Liver (tissue), 9 donors: ENCODE data around the gene RAD51B. TPM values are rescaled to one million over a fixed set of nuclear protein-coding genes. Genes with fewer than 3 reads are reported as not detected.

ENCODE experiments used
- DNase-seq: peaks from one replicate; pipeline ENCODE4 v3.0.0-alpha.2; 2017; ENCODE audit warnings: low spot score
- H3K27ac ChIP-seq, 2 donors: one replicate each; pipeline ENCODE4 v1.7.0; 2013; ENCODE audit warnings: inconsistent platforms in 2 of 2, low read length in 2 of 2, control low read depth in 1 of 2, low read depth in 1 of 2, mild to moderate bottlenecking in 1 of 2
- H3K27me3 ChIP-seq, 4 donors: one replicate each; pipeline versions ENCODE4 v1.6.1 to v1.7.0; 2013; ENCODE audit warnings: low read length in 3 of 4, inconsistent platforms in 1 of 4, mild to moderate bottlenecking in 1 of 4, moderate library complexity in 1 of 4; ENCODE audit not compliant: control insufficient read depth in 4 of 4, insufficient read depth in 4 of 4
- H3K36me3 ChIP-seq, 4 donors: one replicate each; pipeline versions ENCODE4 v1.6.1 to v1.7.0; 2013; ENCODE audit warnings: low read length in 3 of 4, mild to moderate bottlenecking in 3 of 4, low read depth in 1 of 4, moderate library complexity in 1 of 4; ENCODE audit not compliant: control insufficient read depth in 4 of 4, insufficient read depth in 3 of 4
- H3K4me1 ChIP-seq, 4 donors: one replicate each; pipeline versions ENCODE4 v1.6.1 to v1.7.0; 2013; ENCODE audit warnings: low read length in 3 of 4, mild to moderate bottlenecking in 3 of 4, moderate library complexity in 1 of 4; ENCODE audit not compliant: control insufficient read depth in 4 of 4, insufficient read depth in 4 of 4
- H3K4me3 ChIP-seq, 3 donors: one replicate each; pipeline versions ENCODE4 v1.6.1 to v1.7.0; 2013; ENCODE audit warnings: low read length in 3 of 3, control low read depth in 1 of 3, low read depth in 1 of 3, mild to moderate bottlenecking in 1 of 3
- H3K9ac ChIP-seq, 2 donors: one replicate each; pipeline ENCODE4 v1.7.0; 2013; ENCODE audit warnings: low read length in 2 of 2, mild to moderate bottlenecking in 2 of 2, moderate library complexity in 2 of 2, control low read depth in 1 of 2, low read depth in 1 of 2
- H3K9me3 ChIP-seq, 4 donors: one replicate each; pipeline versions ENCODE4 v1.6.1 to v1.7.0; 2013; ENCODE audit warnings: low read length in 3 of 4; ENCODE audit not compliant: control insufficient read depth in 4 of 4
- EGR1 ChIP-seq, 2 donors: IDR thresholded peaks; 2 replicates each; pipeline ENCODE4 v1.6.1; 2016 to 2018; ENCODE audit warnings: antibody characterized with exemption in 2 of 2, low read depth in 2 of 2
- FOXA1 ChIP-seq: IDR thresholded peaks from 2 replicates; pipeline ENCODE4 v1.6.1; 2016; ENCODE audit warnings: antibody characterized with exemption
- HNF4A ChIP-seq, 2 donors: conservative IDR thresholded peaks; 2 replicates each; pipeline ENCODE4 v1.6.1; 2016; ENCODE audit warnings: antibody characterized with exemption in 2 of 2, mild to moderate bottlenecking in 2 of 2
- HNF4G ChIP-seq: IDR thresholded peaks from 2 replicates; pipeline ENCODE4 v1.6.1; 2016; ENCODE audit warnings: antibody characterized with exemption
- JUND ChIP-seq, 2 donors: IDR thresholded peaks; 2 replicates each; pipeline ENCODE4 v1.6.1; 2016; ENCODE audit warnings: antibody characterized with exemption in 2 of 2
- NR2F2 ChIP-seq: IDR thresholded peaks from 2 replicates; pipeline ENCODE4 v1.6.1; 2016; ENCODE audit warnings: antibody characterized with exemption
- RAD21 ChIP-seq, 2 donors: IDR thresholded peaks; 2 replicates each; pipeline ENCODE4 v1.6.1; 2016; ENCODE audit warnings: antibody characterized with exemption in 2 of 2, mild to moderate bottlenecking in 2 of 2
- YY1 ChIP-seq: IDR thresholded peaks from 2 replicates; pipeline ENCODE4 v1.6.1; 2016; ENCODE audit warnings: antibody characterized with exemption, mild to moderate bottlenecking
- WGBS: extraction: QIAGEN DNeasy Blood & Tissue Kit; methylation state at CpG from one replicate; pipeline ENCODE4 v1.1.7; 2013; 5-methylcytosine and 5-hydroxymethylcytosine counted together
- polyA plus RNA-seq, 2 donors: library from polyadenylated mRNA; stranded (reverse) in 1 of 2; unstranded in 1 of 2; fragments of 200-250 nt in 1 of 2; fragments of >200 nt in 1 of 2; fragmentation: Nextera tagmentation in 1 of 2; extraction: Ambion mirVana in 1 of 2; gene quantifications; one replicate each; pipeline versions ENCODE4 v1.2.1 to v1.2.3, GENCODE V29; 2013 to 2015
- total RNA-seq, 2 donors: library from RNA; depleted of rRNA; stranded (reverse); fragments of >200 nt; gene quantifications; one replicate each; pipeline ENCODE4 v1.2.3, GENCODE V29; 2014
- TF ChIP-seq, protein P1 (sequence below): IDR thresholded peaks from 2 replicates; pipeline ENCODE4 v1.6.1; 2016; ENCODE audit warnings: antibody characterized with exemption
- TF ChIP-seq, protein P2 (sequence below): IDR thresholded peaks from 2 replicates; pipeline ENCODE4 v1.6.1; 2016; ENCODE audit warnings: antibody characterized with exemption
- TF ChIP-seq, protein P3 (sequence below): fragments of 150-350 bp; IDR thresholded peaks from 2 replicates; pipeline ENCODE4 v1.5.1; 2017; ENCODE audit warnings: improper control_type of control experiment, low read depth, low read length; ENCODE audit not compliant: missing input control
- donor health status: healthy.
- donor health status: healthy.
- donor health status: healthy.
- donor health status: healthy.
- donor health status: healthy.

Gene RAD51B
- total and polyA plus RNA-seq, 4 donors, result 0.81 to 12.9 (median 2.4) TPM

DNA sequence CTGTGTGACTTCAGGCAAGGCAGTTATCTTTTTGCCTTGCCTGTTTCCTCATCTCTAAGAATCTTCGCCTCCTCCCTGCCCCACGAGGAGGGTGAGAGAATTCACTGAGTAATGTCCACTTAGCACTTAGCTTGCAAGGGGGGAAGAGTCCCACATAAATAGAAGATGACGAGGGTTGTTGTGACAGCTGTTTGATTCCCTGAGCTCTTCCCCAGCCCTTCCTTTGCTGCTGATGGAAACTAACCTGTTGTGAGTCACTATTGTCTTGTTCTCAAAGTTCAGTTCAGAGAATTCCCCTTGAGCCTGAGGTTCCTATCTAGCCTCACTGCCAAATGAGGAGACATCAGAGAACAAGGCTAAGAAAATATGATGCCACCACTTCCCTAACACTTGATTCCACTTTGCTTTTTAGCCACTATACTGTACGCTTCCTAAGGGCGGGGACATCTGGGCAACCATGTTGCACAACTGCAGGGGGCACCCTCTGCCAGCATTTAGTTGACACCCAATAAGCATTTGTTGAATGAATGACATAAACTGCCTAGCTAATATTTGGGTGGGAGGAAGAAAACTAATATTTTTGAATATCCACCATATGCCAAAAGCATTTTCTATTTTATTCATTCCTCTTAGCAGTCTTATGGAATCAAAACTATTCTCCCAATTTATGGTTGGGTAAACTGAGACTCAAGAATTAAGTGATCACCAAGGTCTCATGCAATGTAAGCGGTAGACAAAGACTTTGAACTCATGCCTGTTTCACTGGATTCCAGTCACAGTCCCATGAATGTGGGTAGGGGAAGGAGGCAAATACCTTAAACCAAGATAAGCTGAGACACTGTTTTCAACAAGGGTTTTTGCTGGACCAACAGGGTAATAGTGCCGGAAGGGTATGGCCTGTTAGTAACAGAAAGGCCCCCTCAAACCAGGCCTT is 895.7 kb downstream of the RAD51B start:
- DNase-seq, result no peak
- Histone ChIP-seq H3K27ac (no peak overlapping the region), H3K4me3 (no peak overlapping the region), H3K27me3 (no peaks in the 10 kb centered on the region), H3K9ac (no peak overlapping the region), H3K36me3 (no peaks in the 10 kb centered on the region), H3K4me1 (peaks cover 0 to 10% (median 2%) of the 10 kb centered on the region in 4 donors), H3K9me3 (peaks cover 0 to 3% (median 0%) of the 10 kb centered on the region in 4 donors)
- WGBS, result 88% methylated on average over 7 of the region's 7 CpGs
- TF ChIP-seq, protein P1, sequence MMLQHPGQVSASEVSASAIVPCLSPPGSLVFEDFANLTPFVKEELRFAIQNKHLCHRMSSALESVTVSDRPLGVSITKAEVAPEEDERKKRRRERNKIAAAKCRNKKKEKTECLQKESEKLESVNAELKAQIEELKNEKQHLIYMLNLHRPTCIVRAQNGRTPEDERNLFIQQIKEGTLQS, result no peak
- TF ChIP-seq HNF4G (no peak), NR2F2 (no peak), EGR1 (IDR thresholded peaks at IDR 0.05; ENCODE audit: low read depth in 2 of 2) (no peak)
- TF ChIP-seq, protein P2, sequence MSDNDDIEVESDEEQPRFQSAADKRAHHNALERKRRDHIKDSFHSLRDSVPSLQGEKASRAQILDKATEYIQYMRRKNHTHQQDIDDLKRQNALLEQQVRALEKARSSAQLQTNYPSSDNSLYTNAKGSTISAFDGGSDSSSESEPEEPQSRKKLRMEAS, result no peak

DNA sequence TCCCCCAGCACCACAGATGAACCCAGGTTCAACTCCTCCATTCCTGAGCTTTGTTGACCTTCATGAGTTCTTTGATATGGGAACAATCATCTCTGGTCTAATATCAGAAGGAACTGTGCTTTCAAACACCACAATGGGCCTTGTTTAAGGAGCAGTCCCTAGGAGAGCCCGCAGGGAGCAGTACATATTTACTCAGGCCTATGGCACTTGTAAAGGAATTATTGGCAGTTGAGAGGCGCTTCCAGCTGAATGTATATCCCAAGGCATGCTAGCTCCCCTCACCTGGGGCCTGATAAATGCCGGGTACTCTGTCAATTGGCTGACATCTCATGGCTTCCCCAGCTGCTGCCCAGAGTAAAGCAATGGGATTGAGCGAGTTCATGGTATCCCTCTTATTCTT is 897.1 kb downstream of the RAD51B start:
- WGBS, result 93% methylated on average over 4 of the region's 4 CpGs
- peaks cover 0 to 4% (median 1%) of the 10 kb centered on the region in 4 donors for H3K4me1 ChIP-seq
- H3K27me3 ChIP-seq, result no peaks in the 10 kb centered on the region
- no peaks in the 10 kb centered on the region for H3K36me3 ChIP-seq
- no peak overlapping the region for H3K27ac ChIP-seq
- DNase-seq, result no peak
- peaks cover 0 to 5% (median 0%) of the 10 kb centered on the region in 4 donors for H3K9me3 ChIP-seq
- TF ChIP-seq, protein P1, result no peak
- TF ChIP-seq JUND (IDR thresholded peaks at IDR 0.05) (no peak), HNF4A (conservative IDR thresholded peaks at IDR 0.05) (no peak), RAD21 (IDR thresholded peaks at IDR 0.05) (peak in 1 of 2 donors; percentile 21), YY1 (no peak), FOXA1 (no peak)
- TF ChIP-seq, protein P3, sequence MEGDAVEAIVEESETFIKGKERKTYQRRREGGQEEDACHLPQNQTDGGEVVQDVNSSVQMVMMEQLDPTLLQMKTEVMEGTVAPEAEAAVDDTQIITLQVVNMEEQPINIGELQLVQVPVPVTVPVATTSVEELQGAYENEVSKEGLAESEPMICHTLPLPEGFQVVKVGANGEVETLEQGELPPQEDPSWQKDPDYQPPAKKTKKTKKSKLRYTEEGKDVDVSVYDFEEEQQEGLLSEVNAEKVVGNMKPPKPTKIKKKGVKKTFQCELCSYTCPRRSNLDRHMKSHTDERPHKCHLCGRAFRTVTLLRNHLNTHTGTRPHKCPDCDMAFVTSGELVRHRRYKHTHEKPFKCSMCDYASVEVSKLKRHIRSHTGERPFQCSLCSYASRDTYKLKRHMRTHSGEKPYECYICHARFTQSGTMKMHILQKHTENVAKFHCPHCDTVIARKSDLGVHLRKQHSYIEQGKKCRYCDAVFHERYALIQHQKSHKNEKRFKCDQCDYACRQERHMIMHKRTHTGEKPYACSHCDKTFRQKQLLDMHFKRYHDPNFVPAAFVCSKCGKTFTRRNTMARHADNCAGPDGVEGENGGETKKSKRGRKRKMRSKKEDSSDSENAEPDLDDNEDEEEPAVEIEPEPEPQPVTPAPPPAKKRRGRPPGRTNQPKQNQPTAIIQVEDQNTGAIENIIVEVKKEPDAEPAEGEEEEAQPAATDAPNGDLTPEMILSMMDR, result no peak
- H3K9ac ChIP-seq, result no peak overlapping the region
- no peak overlapping the region for H3K4me3 ChIP-seq

DNA sequence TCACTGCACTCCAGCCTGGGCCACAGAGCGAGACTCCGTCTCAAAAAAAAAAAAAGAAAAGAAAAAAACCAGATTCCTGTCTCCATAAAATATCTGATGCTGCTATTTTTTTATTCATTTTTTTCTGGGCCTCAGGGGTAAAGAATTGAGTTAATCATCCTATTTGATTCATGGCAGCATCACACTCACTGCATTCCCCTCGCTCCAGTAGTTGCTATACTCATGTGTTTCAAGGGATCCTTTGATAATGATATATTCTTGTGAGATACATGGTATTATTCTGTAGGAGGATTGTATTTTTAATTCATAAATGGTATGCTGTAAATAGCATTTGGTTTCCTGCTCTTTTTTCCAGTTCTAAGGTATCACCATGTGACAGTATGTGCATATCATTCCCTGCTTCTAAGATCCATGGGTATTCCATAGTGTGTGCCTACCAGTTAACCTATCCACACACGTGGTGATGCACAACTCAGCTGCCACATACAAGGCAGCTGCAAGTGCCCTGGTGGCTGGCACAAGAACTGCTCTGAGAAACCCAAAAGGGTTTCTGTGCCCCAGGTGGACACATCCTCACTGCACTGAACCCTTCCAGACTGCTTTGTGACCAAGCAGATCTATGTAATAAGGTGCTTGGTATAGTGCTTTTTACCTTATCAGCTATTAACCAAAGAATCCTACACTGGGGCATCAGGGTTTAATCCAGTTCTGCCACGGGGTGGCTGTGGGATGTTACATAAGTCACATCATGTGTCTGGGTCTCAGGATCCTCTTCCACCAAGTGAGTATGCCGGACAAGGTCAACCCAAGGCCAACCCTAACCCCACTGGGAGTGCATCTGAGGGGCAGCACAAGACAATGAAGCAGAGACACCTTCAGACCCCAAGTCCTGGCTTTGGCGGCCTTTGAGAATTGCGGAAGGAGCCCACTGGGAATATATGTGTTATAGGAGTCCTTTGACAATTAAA is 898.7 kb downstream of the RAD51B start:
- Histone ChIP-seq H3K9ac (no peak overlapping the region), H3K4me1 (peaks cover 0 to 13% (median 9%) of the 10 kb centered on the region in 4 donors), H3K27ac (no peak overlapping the region), H3K27me3 (no peaks in the 10 kb centered on the region), H3K4me3 (no peak overlapping the region), H3K36me3 (no peaks in the 10 kb centered on the region), H3K9me3 (peaks cover 0 to 5% (median 0%) of the 10 kb centered on the region in 4 donors)
- no peak for DNase-seq
- TF ChIP-seq, protein P1, result no peak
- peak in 1 of 2 donors; percentile 73 for TF ChIP-seq RAD21 (IDR thresholded peaks at IDR 0.05)
- TF ChIP-seq, protein P3, result peak; percentile 30
- 92% methylated on average over 8 of the region's 8 CpGs for WGBS
